AG10803 (cell line): ENCODE results near the gene CCDC150.
"Not testable (repeated sequence)": the region's sequence is repeated elsewhere in the genome, so short reads cannot be mapped to it uniquely, and the experiment has no call there.

Source experiments
- DNase-seq: peaks from one replicate; pipeline ENCODE4 v3.0.0; 2010; ENCODE audit warnings: low read depth
- H3K4me3 ChIP-seq: 2 replicates; pipeline ENCODE4 v1.5.1; 2011; ENCODE audit warnings: mild to moderate bottlenecking, low read length, control low read depth
- TF ChIP-seq, protein P1 (sequence below): conservative IDR thresholded peaks from 2 replicates; pipeline ENCODE4 v1.5.1; 2011; ENCODE audit warnings: mild to moderate bottlenecking, low read length, control low read depth, inconsistent platforms

The CCDC150 gene

DNA sequence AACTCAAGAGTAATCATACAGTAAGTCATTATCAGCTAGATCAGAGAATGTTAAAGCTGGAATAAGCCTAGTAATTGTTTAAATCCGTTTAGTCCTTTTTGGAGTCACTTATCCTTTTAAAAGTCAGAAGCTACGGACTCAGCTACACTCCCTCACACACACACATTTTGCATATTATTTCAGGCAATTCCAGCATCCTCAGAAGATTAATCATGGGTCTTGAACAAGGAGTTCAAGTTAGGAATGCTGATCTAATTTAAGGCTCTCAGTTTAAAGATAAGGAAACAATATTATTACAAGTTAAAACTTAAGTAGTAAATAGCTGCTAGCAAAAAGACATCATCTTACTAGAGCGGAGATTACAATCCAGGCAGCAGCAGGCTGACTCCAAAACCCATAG, 85.7 kb downstream of the CCDC150 start:
- no peak overlapping the region for H3K4me3 ChIP-seq
- TF ChIP-seq, protein P1, sequence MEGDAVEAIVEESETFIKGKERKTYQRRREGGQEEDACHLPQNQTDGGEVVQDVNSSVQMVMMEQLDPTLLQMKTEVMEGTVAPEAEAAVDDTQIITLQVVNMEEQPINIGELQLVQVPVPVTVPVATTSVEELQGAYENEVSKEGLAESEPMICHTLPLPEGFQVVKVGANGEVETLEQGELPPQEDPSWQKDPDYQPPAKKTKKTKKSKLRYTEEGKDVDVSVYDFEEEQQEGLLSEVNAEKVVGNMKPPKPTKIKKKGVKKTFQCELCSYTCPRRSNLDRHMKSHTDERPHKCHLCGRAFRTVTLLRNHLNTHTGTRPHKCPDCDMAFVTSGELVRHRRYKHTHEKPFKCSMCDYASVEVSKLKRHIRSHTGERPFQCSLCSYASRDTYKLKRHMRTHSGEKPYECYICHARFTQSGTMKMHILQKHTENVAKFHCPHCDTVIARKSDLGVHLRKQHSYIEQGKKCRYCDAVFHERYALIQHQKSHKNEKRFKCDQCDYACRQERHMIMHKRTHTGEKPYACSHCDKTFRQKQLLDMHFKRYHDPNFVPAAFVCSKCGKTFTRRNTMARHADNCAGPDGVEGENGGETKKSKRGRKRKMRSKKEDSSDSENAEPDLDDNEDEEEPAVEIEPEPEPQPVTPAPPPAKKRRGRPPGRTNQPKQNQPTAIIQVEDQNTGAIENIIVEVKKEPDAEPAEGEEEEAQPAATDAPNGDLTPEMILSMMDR = no peak
- DNase-seq = no peak

DNA sequence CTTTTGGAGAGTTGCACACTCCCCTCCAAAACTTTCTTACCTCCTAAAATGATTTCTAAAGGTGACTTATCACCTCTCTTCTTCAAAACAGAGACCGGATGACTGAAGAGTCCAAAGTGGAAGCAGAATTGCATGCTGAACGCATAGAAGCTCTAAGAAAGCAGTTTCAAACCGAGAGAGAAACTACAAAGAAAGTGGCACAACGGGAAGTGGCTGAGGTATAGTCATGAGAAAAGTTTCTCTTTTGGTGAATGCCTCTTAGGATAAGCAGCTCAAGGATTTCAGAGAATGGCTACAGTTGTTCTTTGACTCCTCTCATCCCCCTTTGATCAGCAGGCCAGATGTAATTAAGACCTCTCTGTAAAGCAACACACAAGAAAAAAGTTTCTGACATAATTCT, 86.4 kb downstream of the CCDC150 start:
- TF ChIP-seq, protein P1 = no peak
- no peak for DNase-seq
- no peak overlapping the region for H3K4me3 ChIP-seq

DNA sequence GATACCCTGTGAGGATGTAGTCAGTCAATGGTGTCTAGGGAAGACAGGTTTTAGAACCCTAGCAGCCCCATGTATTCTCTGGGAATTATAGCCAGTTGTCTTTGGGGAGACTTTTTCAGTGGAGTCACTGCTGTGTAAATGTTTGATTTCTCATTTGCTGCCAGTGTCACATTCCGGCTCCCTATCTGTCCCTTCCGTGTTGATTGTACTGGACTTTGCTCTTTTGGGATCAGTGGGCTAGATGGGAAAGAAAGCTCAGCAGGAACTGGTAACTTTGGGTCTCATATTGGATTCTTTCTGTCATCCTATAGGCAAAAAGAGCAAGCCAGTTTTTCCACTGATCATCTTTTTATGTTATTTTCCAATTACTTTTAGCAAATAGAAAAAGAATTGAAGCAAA, 89.9 kb downstream of the CCDC150 start:
- DNase-seq = no peak
- H3K4me3 ChIP-seq = no peak overlapping the region

DNA sequence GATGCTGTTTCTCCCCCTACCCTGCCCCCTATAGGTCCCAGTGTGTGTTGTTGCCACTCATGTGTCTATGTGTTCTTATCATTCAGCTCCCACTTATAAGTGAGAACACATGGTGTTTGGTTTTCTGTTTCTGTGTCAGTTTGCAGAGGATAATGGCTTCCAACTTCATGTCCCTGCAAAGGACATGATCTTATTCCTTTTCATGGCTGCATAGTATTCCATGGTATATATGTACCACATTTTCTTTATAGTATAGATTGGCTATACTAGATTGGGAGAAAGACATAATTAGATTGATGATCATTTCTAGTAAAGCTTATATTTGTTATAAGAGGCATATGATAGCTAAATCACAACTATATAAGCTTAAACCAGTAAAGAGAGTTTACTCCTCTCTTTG, 97.1 kb downstream of the CCDC150 start:
- not testable (repeated sequence) for DNase-seq, H3K4me3 ChIP-seq

More for the DNA sequence above, 89.9 kb downstream of the CCDC150 start:
- TF ChIP-seq, protein P1 = no peak

DNA sequence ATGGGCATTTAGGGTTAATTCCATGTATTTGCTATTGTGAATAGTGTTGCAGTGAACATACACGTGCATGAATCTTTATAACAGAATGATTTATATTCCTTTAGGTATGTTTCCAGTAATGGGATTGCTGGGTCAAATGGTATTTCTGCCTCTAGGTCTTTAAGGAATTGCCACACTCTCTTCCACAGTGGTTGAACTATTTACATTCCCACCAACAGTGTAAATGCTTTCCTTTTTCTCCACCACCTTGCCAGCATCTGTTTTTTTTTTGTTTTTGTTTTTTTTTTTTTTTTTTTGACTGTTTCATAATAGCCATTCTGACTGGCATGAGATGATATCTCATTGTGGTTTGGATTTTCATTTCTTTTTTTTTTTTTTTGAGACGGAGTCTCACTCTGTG, 97.5 kb downstream of the CCDC150 start:
- peak; percentile 52 for DNase-seq
- no peak overlapping the region for H3K4me3 ChIP-seq
- TF ChIP-seq, protein P1 = no peak

DNA sequence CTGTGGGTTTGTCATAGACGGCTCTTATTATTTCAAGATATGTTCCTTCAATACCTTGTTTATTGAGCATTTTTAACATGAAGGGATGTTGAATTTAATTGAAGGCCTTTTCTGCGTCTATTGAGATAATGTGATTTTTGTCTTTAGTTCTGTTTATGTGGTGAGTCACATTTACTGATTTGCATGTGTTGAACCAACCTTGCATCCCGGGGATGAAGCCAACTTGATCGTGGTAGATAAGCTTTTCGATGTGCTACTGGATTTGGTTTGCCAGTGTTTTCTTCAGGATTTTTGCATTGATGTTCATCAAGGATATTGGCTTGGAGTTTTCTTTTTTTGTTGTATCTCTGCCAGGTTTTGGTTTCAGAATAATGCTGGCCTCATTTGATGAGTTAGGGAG, 99.5 kb downstream of the CCDC150 start:
- DNase-seq = no peak
- TF ChIP-seq, protein P1 = no peak
- no peak overlapping the region for H3K4me3 ChIP-seq

DNA sequence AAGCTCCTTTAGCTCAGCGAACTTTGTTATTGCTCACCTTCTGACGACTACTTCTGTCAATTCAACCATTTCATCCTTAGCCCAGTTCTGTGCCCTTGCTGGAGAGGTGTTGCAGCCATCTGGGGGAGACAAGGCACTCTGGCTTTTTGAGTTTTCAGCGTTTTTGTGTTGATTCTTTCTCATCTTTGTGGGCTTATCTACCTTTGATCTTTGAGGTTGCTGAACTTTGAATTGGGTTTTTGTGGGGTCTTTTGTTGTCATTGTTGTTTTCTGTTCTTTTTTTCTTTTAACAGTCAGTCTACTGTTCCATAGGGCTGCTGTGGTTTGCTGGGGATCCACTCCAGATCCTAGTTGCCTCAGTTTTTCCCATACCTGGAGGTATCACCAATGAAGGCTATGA, 102.7 kb downstream of the CCDC150 start:
- no peak overlapping the region for H3K4me3 ChIP-seq
- no peak for DNase-seq
- TF ChIP-seq, protein P1 = no peak

DNA sequence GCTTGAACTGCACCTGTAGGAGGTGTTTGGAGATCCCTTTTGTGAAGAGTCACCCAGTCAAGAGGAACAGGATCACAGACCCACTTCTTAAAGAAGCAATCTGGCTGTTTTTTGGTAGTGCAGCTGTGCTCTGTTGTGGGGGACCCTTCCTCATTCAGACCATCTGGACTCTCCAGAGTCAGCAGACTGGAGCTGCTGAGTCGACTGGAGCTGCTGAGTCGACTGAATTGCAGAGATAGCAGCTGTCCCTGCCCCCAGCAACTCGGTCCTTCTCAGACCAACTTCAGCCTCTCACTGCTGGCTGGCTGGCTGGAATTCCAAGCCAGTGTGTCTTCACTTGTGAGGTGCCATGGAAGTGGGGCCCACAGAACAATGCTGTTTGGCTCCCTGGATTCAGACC, 103.2 kb downstream of the CCDC150 start:
- TF ChIP-seq, protein P1 = no peak
- no peak overlapping the region for H3K4me3 ChIP-seq
- DNase-seq = no peak
